Stimulated activated CD4-positive, alpha-beta T cell treated with anti-CD3 and anti-CD28 coated beads, Interleukin-15, amount 100 ng/mL, for 24 hours (primary cell): ENCODE data around the gene CHPF.

ENCODE experiments used
- DNase-seq: peaks from one replicate; pipeline ENCODE4 v3.0.0-alpha.2; 2020

Gene CHPF

GRCh38 chr2:219549619-219550018 lies 6.0 kb upstream of the CHPF start:
- DNase-seq = no peak

- no peak for DNase-seq
Measured at GRCh38 chr2:219548990-219549389, 5.4 kb upstream of the CHPF start.

GRCh38 chr2:219547621-219548020 lies 4.0 kb upstream of the CHPF start:
- no peak for DNase-seq

- DNase-seq = no peak
Measured at GRCh38 chr2:219545943-219546352, 2.3 kb upstream of the CHPF start.

- no peak for DNase-seq
Measured at GRCh38 chr2:219545295-219545942, 1.8 kb upstream of the CHPF start.

- no peak for DNase-seq
Measured at GRCh38 chr2:219544567-219544966, 958 bp upstream of the CHPF start.

GRCh38 chr2:219542931-219543595 lies 546 bp downstream of the CHPF start:
- no peak for DNase-seq

GRCh38 chr2:219541611-219542180 lies 1.9 kb downstream of the CHPF start:
- DNase-seq = peak; percentile 92

- no peak for DNase-seq
Measured at GRCh38 chr2:219540784-219541504, 2.7 kb downstream of the CHPF start.

- no peak for DNase-seq
Measured at GRCh38 chr2:219539926-219540678, 3.5 kb downstream of the CHPF start.

GRCh38 chr2:219538956-219539788 lies 4.4 kb downstream of the CHPF start:
- no peak for DNase-seq

GRCh38 chr2:219538504-219538951 lies 5.1 kb downstream of the CHPF start:
- no peak for DNase-seq

- no peak for DNase-seq
Measured at GRCh38 chr2:219537657-219538488, 5.7 kb downstream of the CHPF start.

GRCh38 chr2:219536967-219537366 lies 6.6 kb downstream of the CHPF start:
- no peak for DNase-seq

GRCh38 chr2:219536425-219536824 lies 7.2 kb downstream of the CHPF start:
- no peak for DNase-seq

- DNase-seq = no peak
Measured at GRCh38 chr2:219533930-219534661, 9.5 kb downstream of the CHPF start.

- DNase-seq = no peak
Measured at GRCh38 chr2:219532378-219532649, 11.3 kb downstream of the CHPF start.

GRCh38 chr2:219531639-219532377 lies 11.8 kb downstream of the CHPF start:
- no peak for DNase-seq

GRCh38 chr2:219530048-219530963 lies 13.3 kb downstream of the CHPF start:
- peak; percentile 90 for DNase-seq
